ENCODE data around the gene PML. TPM values are rescaled to one million over a fixed set of nuclear protein-coding genes. Genes with fewer than 3 reads are reported as not detected.

PML gene
- total RNA-seq, 5 donors from 2014 or later (not counting 1 experiment from before 2014, with no cell fraction given): 43.0 to 79.8 (median 60.7) TPM

GRCh38 chr15:74013374-74013894 lies 18.9 kb downstream of the PML start:
- Mint-ChIP-seq H3K9me3 (no peaks in the 10 kb centered on the region), H3K4me3 (no peak overlapping the region), H3K36me3 (peaks cover 33% of the 10 kb centered on the region), H3K27ac (no peak overlapping the region), H3K27me3 (no peaks in the 10 kb centered on the region), H3K4me1 (peaks cover 46 to 60% (median 51%) of the 10 kb centered on the region in 3 donors)
- CTCF ChIA-PET: interaction anchor here in 1 of 2 donors (0.5 kb wide), 1 partner anchor 103 kb away, joined by 3 read pairs; no protein-coding TSS in a partner anchor
- DNase-seq (no peak), ATAC-seq (replicated peaks in 1 of 4) (no peak)
- no CpG with 5 or more reads among the region's 2 CpGs for WGBS (ENCODE audit: insufficient coverage)
- Histone ChIP-seq H3K9me3 (no peaks in the 10 kb centered on the region), H3K36me3 (ENCODE audit: control insufficient read depth in 2 of 2, extremely low read depth in 1 of 2, insufficient read depth in 1 of 2, low read length in 1 of 2) (peaks cover 5 to 29% of the 10 kb centered on the region in 2 donors), H3K4me1 (ENCODE audit: control insufficient read depth in 1 of 2, extremely low read depth in 1 of 2, insufficient read depth in 2 of 2, low read length in 2 of 2) (peaks cover 5 to 23% of the 10 kb centered on the region in 2 experiments), H3K4me3 (ENCODE audit: control insufficient read depth in 1 of 2, extremely low read depth in 1 of 2, low read length in 1 of 2) (no peak overlapping the region), H3K27me3 (replicated peaks in 1 of 2; ENCODE audit: control insufficient read depth in 2 of 2, extremely low read depth in 1 of 2, insufficient read depth in 2 of 2, low read length in 1 of 2) (no peaks in the 10 kb centered on the region), H3K27ac (ENCODE audit: low read length) (no peak overlapping the region)
- POLR2A ChIA-PET: no interaction called here

DNA sequence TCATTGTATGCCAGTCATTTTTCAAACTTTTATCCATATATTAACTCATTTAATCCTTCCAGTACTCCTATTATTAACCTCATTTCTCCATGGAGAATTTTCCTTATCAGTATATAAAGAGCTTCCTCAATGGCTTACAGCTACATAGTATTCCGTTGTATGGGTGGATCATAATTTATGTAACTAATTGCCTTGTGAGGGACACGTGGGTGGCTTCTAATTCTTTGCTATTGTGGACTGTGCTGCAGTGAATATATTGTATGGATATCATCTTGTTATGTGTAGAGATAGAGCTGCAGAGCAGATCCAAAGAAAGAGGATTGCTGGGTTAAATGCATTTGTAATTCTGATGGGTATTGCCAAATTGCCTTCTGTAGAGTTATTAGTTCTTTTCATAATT lies 25.2 kb downstream of the PML start:
- H3K4me1 ChIP-seq (ENCODE audit: control insufficient read depth in 1 of 2, extremely low read depth in 1 of 2, insufficient read depth in 2 of 2, low read length in 2 of 2): peaks cover 0 to under 1% of the 10 kb centered on the region in 2 experiments
- no peaks in the 10 kb centered on the region for H3K9me3 ChIP-seq
- peaks cover 9 to 50% of the 10 kb centered on the region in 2 donors for H3K36me3 ChIP-seq (ENCODE audit: control insufficient read depth in 2 of 2, extremely low read depth in 1 of 2, insufficient read depth in 1 of 2, low read length in 1 of 2)
- 57% methylated on average over 1 of the region's 2 CpGs for WGBS (ENCODE audit: insufficient coverage)
- ChIA-PET CTCF (no interaction called here), POLR2A (no interaction called here)
- Mint-ChIP-seq H3K4me3 (no peak overlapping the region), H3K27ac (no peak overlapping the region), H3K36me3 (peaks cover 41% of the 10 kb centered on the region), H3K9me3 (no peaks in the 10 kb centered on the region), H3K4me1 (peaks cover 17 to 28% (median 25%) of the 10 kb centered on the region in 3 donors), H3K27me3 (no peaks in the 10 kb centered on the region)
- H3K27ac ChIP-seq (ENCODE audit: low read length): no peak overlapping the region
- no peaks in the 10 kb centered on the region for H3K27me3 ChIP-seq (replicated peaks in 1 of 2; ENCODE audit: control insufficient read depth in 2 of 2, extremely low read depth in 1 of 2, insufficient read depth in 2 of 2, low read length in 1 of 2)
- ATAC-seq (replicated peaks in 1 of 4) (no peak), DNase-seq (no peak)
- H3K4me3 ChIP-seq (ENCODE audit: control insufficient read depth in 1 of 2, extremely low read depth in 1 of 2, low read length in 1 of 2): no peak overlapping the region

DNA sequence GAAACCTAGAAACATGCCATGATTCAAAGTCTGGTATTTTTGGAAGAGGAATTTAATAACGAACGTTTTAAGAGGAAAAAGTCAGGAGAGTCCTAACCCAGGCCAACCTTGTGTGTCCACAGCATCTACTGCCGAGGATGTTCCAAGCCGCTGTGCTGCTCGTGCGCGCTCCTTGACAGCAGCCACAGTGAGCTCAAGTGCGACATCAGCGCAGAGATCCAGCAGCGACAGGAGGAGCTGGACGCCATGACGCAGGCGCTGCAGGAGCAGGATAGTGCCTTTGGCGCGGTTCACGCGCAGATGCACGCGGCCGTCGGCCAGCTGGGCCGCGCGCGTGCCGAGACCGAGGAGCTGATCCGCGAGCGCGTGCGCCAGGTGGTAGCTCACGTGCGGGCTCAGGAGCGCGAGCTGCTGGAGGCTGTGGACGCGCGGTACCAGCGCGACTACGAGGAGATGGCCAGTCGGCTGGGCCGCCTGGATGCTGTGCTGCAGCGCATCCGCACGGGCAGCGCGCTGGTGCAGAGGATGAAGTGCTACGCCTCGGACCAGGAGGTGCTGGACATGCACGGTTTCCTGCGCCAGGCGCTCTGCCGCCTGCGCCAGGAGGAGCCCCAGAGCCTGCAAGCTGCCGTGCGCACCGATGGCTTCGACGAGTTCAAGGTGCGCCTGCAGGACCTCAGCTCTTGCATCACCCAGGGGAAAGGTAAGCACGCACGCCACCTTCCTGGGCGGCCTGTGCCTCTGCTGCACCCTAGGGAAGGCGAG lies 28.4 kb downstream of the PML start:
- CTCF ChIA-PET: no interaction called here
- Histone ChIP-seq H3K9me3 (no peaks in the 10 kb centered on the region), H3K27ac (ENCODE audit: low read length) (no peak overlapping the region), H3K4me1 (ENCODE audit: control insufficient read depth in 1 of 2, extremely low read depth in 1 of 2, insufficient read depth in 2 of 2, low read length in 2 of 2) (no peaks in the 10 kb centered on the region), H3K4me3 (ENCODE audit: control insufficient read depth in 1 of 2, extremely low read depth in 1 of 2, low read length in 1 of 2) (no peak overlapping the region), H3K36me3 (ENCODE audit: control insufficient read depth in 2 of 2, extremely low read depth in 1 of 2, insufficient read depth in 1 of 2, low read length in 1 of 2) (peaks cover 9 to 68% of the 10 kb centered on the region in 2 donors), H3K27me3 (replicated peaks in 1 of 2; ENCODE audit: control insufficient read depth in 2 of 2, extremely low read depth in 1 of 2, insufficient read depth in 2 of 2, low read length in 1 of 2) (no peaks in the 10 kb centered on the region)
- no peak for ATAC-seq (replicated peaks in 1 of 4)
- Mint-ChIP-seq H3K27me3 (no peaks in the 10 kb centered on the region), H3K4me3 (no peak overlapping the region), H3K36me3 (peaks cover 47% of the 10 kb centered on the region), H3K4me1 (peaks cover 6 to 14% (median 12%) of the 10 kb centered on the region in 3 donors), H3K27ac (no peak overlapping the region), H3K9me3 (no peaks in the 10 kb centered on the region)
- POLR2A ChIA-PET: no interaction called here
- no peak for DNase-seq
- WGBS (ENCODE audit: insufficient coverage): 98% methylated on average over 63 of the region's 66 CpGs

DNA sequence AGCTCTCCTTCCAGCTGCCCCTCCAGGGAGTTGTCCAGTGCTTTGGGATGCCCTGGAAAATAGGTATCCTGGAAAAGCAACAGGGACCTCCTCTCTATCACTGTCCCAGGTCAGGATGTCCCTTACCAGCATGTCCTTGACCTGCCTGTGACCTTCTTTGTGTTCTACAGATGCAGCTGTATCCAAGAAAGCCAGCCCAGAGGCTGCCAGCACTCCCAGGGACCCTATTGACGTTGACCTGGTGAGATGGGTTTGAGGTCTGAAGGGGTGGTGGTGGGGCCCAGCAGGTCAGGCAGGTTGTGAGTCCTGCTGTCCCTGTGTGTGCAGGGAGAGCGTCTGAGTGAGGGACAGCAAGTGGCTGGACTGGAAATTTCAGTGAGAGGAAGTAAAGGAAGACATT lies 30.2 kb downstream of the PML start:
- no peaks in the 10 kb centered on the region for H3K9me3 ChIP-seq
- WGBS (ENCODE audit: insufficient coverage): 61% methylated on average over 2 of the region's 2 CpGs
- POLR2A ChIA-PET: no interaction called here
- H3K4me3 ChIP-seq (ENCODE audit: control insufficient read depth in 1 of 2, extremely low read depth in 1 of 2, low read length in 1 of 2): no peak overlapping the region
- H3K27me3 Mint-ChIP-seq: no peaks in the 10 kb centered on the region
- no peaks in the 10 kb centered on the region for H3K27me3 ChIP-seq (replicated peaks in 1 of 2; ENCODE audit: control insufficient read depth in 2 of 2, extremely low read depth in 1 of 2, insufficient read depth in 2 of 2, low read length in 1 of 2)
- no peaks in the 10 kb centered on the region for H3K9me3 Mint-ChIP-seq
- DNase-seq (no peak), ATAC-seq (replicated peaks in 1 of 4) (no peak)
- H3K27ac ChIP-seq (ENCODE audit: low read length): no peak overlapping the region
- no peaks in the 10 kb centered on the region for H3K4me1 ChIP-seq (ENCODE audit: control insufficient read depth in 1 of 2, extremely low read depth in 1 of 2, insufficient read depth in 2 of 2, low read length in 2 of 2)
- no peak overlapping the region for H3K27ac Mint-ChIP-seq
- H3K4me3 Mint-ChIP-seq: no peak overlapping the region
- peaks cover 52% of the 10 kb centered on the region for H3K36me3 Mint-ChIP-seq
- peaks cover 6 to 12% (median 11%) of the 10 kb centered on the region in 3 donors for H3K4me1 Mint-ChIP-seq
- CTCF ChIA-PET: interaction anchor here in 1 of 2 donors (1.1 kb wide), 1 partner anchor 52 kb away, joined by 6 read pairs; no protein-coding TSS in a partner anchor
- peaks cover 9 to 76% of the 10 kb centered on the region in 2 donors for H3K36me3 ChIP-seq (ENCODE audit: control insufficient read depth in 2 of 2, extremely low read depth in 1 of 2, insufficient read depth in 1 of 2, low read length in 1 of 2)

DNA sequence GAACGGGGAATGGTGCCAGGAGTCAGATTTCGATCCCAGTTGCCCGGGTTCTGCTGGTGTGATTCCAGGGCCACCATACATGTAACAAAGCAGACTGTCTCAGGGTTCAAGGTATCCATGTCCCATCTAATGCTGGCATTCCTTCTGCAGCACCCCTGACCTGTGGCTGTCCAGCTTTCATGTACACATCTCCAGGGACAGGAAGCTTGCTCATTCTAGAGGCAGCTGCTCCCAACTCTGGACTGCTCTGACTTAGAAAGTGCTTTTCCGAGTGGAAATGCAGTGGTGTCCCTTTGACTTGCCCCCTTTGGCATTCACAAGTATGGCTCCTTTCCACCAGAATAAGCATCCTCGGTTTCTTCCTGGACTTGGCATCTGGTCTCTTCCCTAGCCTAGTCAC lies 30.9 kb downstream of the PML start:
- Mint-ChIP-seq H3K4me1 (peaks cover 6 to 10% (median 8%) of the 10 kb centered on the region in 3 donors), H3K27me3 (no peaks in the 10 kb centered on the region), H3K9me3 (no peaks in the 10 kb centered on the region), H3K4me3 (no peak overlapping the region), H3K27ac (no peak overlapping the region), H3K36me3 (peaks cover 50% of the 10 kb centered on the region)
- no peak overlapping the region for H3K27ac ChIP-seq (ENCODE audit: low read length)
- peaks cover 9 to 75% of the 10 kb centered on the region in 2 donors for H3K36me3 ChIP-seq (ENCODE audit: control insufficient read depth in 2 of 2, extremely low read depth in 1 of 2, insufficient read depth in 1 of 2, low read length in 1 of 2)
- DNase-seq (no peak), ATAC-seq (replicated peaks in 1 of 4) (no peak)
- no peaks in the 10 kb centered on the region for H3K9me3 ChIP-seq
- H3K4me3 ChIP-seq (ENCODE audit: control insufficient read depth in 1 of 2, extremely low read depth in 1 of 2, low read length in 1 of 2): no peak overlapping the region
- H3K4me1 ChIP-seq (ENCODE audit: control insufficient read depth in 1 of 2, extremely low read depth in 1 of 2, insufficient read depth in 2 of 2, low read length in 2 of 2): no peaks in the 10 kb centered on the region
- WGBS (ENCODE audit: insufficient coverage): 100% methylated on average over 5 of the region's 5 CpGs
- H3K27me3 ChIP-seq (replicated peaks in 1 of 2; ENCODE audit: control insufficient read depth in 2 of 2, extremely low read depth in 1 of 2, insufficient read depth in 2 of 2, low read length in 1 of 2): no peaks in the 10 kb centered on the region
- ChIA-PET POLR2A (no interaction called here), CTCF (no interaction called here)

DNA sequence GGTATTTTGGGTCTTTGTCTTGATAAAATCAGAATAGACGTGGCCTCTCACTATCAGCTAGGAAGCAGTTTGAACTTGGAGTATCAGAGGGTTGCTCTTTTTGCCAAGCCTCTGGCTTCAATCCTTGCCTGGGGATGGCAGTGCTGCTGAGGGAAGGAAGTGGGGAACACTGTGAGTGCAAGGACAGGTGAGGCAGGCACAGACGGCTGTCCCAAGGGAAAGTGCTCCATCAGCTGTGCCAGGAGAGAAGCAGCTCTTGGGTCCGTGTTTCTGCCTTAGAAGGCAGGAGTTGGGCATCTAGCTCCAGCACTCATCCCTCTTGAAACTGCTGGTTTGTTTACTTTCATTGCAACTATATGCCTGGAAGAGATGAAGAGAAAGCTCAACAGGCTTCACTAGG lies 33.2 kb downstream of the PML start:
- H3K27me3 Mint-ChIP-seq: no peaks in the 10 kb centered on the region
- H3K36me3 Mint-ChIP-seq: peaks cover 42% of the 10 kb centered on the region
- H3K4me1 Mint-ChIP-seq: no peaks in the 10 kb centered on the region
- ATAC-seq (replicated peaks in 1 of 4) (no peak), DNase-seq (no peak)
- H3K9me3 ChIP-seq: no peaks in the 10 kb centered on the region
- H3K27me3 ChIP-seq (replicated peaks in 1 of 2; ENCODE audit: control insufficient read depth in 2 of 2, extremely low read depth in 1 of 2, insufficient read depth in 2 of 2, low read length in 1 of 2): no peaks in the 10 kb centered on the region
- H3K4me1 ChIP-seq (ENCODE audit: control insufficient read depth in 1 of 2, extremely low read depth in 1 of 2, insufficient read depth in 2 of 2, low read length in 2 of 2): no peaks in the 10 kb centered on the region
- no peaks in the 10 kb centered on the region for H3K9me3 Mint-ChIP-seq
- 95% methylated on average over 3 of the region's 3 CpGs for WGBS (ENCODE audit: insufficient coverage)
- peaks cover 9 to 79% of the 10 kb centered on the region in 2 donors for H3K36me3 ChIP-seq (ENCODE audit: control insufficient read depth in 2 of 2, extremely low read depth in 1 of 2, insufficient read depth in 1 of 2, low read length in 1 of 2)
- H3K27ac ChIP-seq (ENCODE audit: low read length): no peak overlapping the region
- no peak overlapping the region for H3K4me3 ChIP-seq (ENCODE audit: control insufficient read depth in 1 of 2, extremely low read depth in 1 of 2, low read length in 1 of 2)
- POLR2A ChIA-PET: interaction anchor here in 1 of 2 donors (0.5 to 0.7 kb wide), 2 partner anchors 54 to 78 kb away, joined by 3 to 4 read pairs; no protein-coding TSS in a partner anchor
- no peak overlapping the region for H3K27ac Mint-ChIP-seq
- CTCF ChIA-PET: interaction anchor here in 1 of 2 donors (0.5 kb wide), 1 partner anchor 931 kb away, joined by 3 read pairs; no protein-coding TSS in a partner anchor
- no peak overlapping the region for H3K4me3 Mint-ChIP-seq
